Measurements from ENCODE around the gene NRTN. TPM values are rescaled to one million over a fixed set of nuclear protein-coding genes. Genes with fewer than 3 reads are reported as not detected.

Gene NRTN
- total and polyA plus RNA-seq, 4 donors = 1.3 to 5.3 (median 3.5) TPM

GRCh38 chr19:5809053-5809452 lies 4.2 kb downstream of the NRTN start:
- Histone ChIP-seq H3K9ac (ENCODE audit: low read depth in 1 of 2, low read length in 2 of 2) (no peak overlapping the region), H3K9me3 (ENCODE audit: control insufficient read depth in 4 of 4, low read length in 3 of 4) (no peaks in the 10 kb centered on the region), H3K27ac (ENCODE audit: low read depth in 1 of 2, low read length in 2 of 2) (peak overlapping the region in 1 of 2 donors; percentile 48), H3K4me3 (ENCODE audit: low read depth in 1 of 3, low read length in 3 of 3) (no peak overlapping the region), H3K36me3 (ENCODE audit: control insufficient read depth in 4 of 4, insufficient read depth in 3 of 4, low read depth in 1 of 4, low read length in 3 of 4) (peaks cover 0 to 1% (median 0%) of the 10 kb centered on the region in 4 donors), H3K27me3 (ENCODE audit: control insufficient read depth in 4 of 4, insufficient read depth in 4 of 4, low read length in 3 of 4) (no peaks in the 10 kb centered on the region), H3K4me1 (ENCODE audit: control insufficient read depth in 4 of 4, insufficient read depth in 4 of 4, low read length in 3 of 4) (peaks cover 7 to 11% (median 11%) of the 10 kb centered on the region in 4 donors)
- TF ChIP-seq MAX (IDR thresholded peaks at IDR 0.05) (no peak), TAF1 (conservative IDR thresholded peaks at IDR 0.05) (no peak), CTCF (IDR thresholded peaks at IDR 0.05; ENCODE audit: low read depth, low read length, missing input control) (no peak), RXRA (IDR thresholded peaks at IDR 0.05) (peak; percentile 32 to 52), GABPA (IDR thresholded peaks at IDR 0.05 in 1 of 2, conservative IDR thresholded peaks at IDR 0.05 in 1 of 2) (no peak), YY1 (IDR thresholded peaks at IDR 0.05) (no peak), ATF3 (IDR thresholded peaks at IDR 0.05) (peak; percentile 85), REST (IDR thresholded peaks at IDR 0.05) (no peak), NR2F2 (IDR thresholded peaks at IDR 0.05) (no peak), HNF4A (conservative IDR thresholded peaks at IDR 0.05) (peak; percentile 45 to 48)
- WGBS = 51% methylated on average over 9 of the region's 9 CpGs
- no peak for DNase-seq (ENCODE audit: low spot score)

GRCh38 chr19:5809469-5809868 lies 4.6 kb downstream of the NRTN start:
- no peak overlapping the region for H3K9ac ChIP-seq (ENCODE audit: low read depth in 1 of 2, low read length in 2 of 2)
- peaks cover 0 to 1% (median 0%) of the 10 kb centered on the region in 4 donors for H3K36me3 ChIP-seq (ENCODE audit: control insufficient read depth in 4 of 4, insufficient read depth in 3 of 4, low read depth in 1 of 4, low read length in 3 of 4)
- no peaks in the 10 kb centered on the region for H3K27me3 ChIP-seq (ENCODE audit: control insufficient read depth in 4 of 4, insufficient read depth in 4 of 4, low read length in 3 of 4)
- H3K27ac ChIP-seq (ENCODE audit: low read depth in 1 of 2, low read length in 2 of 2) = peak overlapping the region in 1 of 2 donors; percentile 48
- 77% methylated on average over 10 of the region's 10 CpGs for WGBS
- no peak overlapping the region for H3K4me3 ChIP-seq (ENCODE audit: low read depth in 1 of 3, low read length in 3 of 3)
- DNase-seq (ENCODE audit: low spot score) = no peak
- TF ChIP-seq FOXA2 (IDR thresholded peaks at IDR 0.05) (no peak), FOXA1 (IDR thresholded peaks at IDR 0.05) (no peak), REST (IDR thresholded peaks at IDR 0.05) (no peak), GABPA (IDR thresholded peaks at IDR 0.05 in 1 of 2, conservative IDR thresholded peaks at IDR 0.05 in 1 of 2) (no peak), NR2F2 (IDR thresholded peaks at IDR 0.05) (no peak), JUND (IDR thresholded peaks at IDR 0.05) (no peak), ATF3 (IDR thresholded peaks at IDR 0.05) (no peak), TAF1 (conservative IDR thresholded peaks at IDR 0.05) (no peak)
- H3K4me1 ChIP-seq (ENCODE audit: control insufficient read depth in 4 of 4, insufficient read depth in 4 of 4, low read length in 3 of 4) = peaks cover 4 to 11% (median 8%) of the 10 kb centered on the region in 4 donors
- H3K9me3 ChIP-seq (ENCODE audit: control insufficient read depth in 4 of 4, low read length in 3 of 4) = no peaks in the 10 kb centered on the region

Measured in liver (tissue), 9 donors.